NCI-H2227 treated with DMSO at 0.1 percent for 48 hours (cell line): Measurements from ENCODE around the gene LEFTY2.
A peak's percentile ranks its signal among the peaks of the same experiment; 100 is the strongest.
"Not testable (repeated sequence)": the region's sequence is repeated elsewhere in the genome, so short reads cannot be mapped to it uniquely, and the experiment has no call there.

Experiments
- DNase-seq: peaks from one replicate; lab custom pipeline; 2025; lab: John Stamatoyannopoulos, UW

Gene LEFTY2

DNA sequence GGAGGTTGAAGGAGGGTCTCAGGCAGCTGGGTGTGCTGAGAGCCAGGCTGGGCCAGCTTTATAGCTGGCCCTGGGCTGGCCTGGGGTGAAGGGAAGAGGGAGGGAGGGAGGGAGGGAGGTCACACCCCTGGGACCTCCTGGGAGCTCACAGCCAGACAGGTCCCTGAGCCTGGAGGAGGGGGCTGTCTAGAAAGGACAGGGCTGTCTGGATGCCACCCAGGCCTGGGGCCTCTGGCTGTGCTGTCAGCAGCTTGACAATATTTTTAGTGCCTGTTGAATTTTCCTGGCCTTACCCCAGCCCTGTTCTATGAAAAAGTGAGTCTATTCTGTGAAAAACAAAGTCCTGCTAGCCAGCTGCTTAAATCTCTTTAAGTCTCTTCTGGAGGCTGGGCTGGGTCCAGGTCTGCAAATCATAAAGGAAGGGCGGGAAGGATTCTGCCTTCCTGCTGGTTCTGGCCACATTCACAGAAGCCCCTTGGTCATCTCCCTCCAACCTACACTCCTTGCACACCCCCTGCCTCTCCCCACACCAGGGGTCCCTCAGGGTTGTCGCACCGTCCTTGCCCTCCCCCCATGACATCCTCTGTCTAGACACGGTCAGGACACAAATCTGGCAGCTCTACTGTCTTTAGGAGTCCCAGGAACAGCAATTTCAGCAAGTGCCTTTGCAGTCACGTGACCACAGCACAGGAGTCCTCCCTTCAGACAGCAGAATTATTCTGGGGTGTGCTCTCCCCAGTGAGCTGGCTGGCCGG is at the start of gene LEFTY2:
LEFTY2 (minus strand) TSS at position 34 of the 755 bp plus-strand sequence. CDS start 80 bp downstream, outside the sequence.
- DNase-seq: no peak

- DNase-seq: peak; percentile 32
These were observed 46.7 kb upstream of the LEFTY2 start for GRCh38 chr1:225987491-225988316.

- DNase-seq: no peak
These were observed 40.7 kb upstream of the LEFTY2 start for GRCh38 chr1:225981714-225982113.

DNA sequence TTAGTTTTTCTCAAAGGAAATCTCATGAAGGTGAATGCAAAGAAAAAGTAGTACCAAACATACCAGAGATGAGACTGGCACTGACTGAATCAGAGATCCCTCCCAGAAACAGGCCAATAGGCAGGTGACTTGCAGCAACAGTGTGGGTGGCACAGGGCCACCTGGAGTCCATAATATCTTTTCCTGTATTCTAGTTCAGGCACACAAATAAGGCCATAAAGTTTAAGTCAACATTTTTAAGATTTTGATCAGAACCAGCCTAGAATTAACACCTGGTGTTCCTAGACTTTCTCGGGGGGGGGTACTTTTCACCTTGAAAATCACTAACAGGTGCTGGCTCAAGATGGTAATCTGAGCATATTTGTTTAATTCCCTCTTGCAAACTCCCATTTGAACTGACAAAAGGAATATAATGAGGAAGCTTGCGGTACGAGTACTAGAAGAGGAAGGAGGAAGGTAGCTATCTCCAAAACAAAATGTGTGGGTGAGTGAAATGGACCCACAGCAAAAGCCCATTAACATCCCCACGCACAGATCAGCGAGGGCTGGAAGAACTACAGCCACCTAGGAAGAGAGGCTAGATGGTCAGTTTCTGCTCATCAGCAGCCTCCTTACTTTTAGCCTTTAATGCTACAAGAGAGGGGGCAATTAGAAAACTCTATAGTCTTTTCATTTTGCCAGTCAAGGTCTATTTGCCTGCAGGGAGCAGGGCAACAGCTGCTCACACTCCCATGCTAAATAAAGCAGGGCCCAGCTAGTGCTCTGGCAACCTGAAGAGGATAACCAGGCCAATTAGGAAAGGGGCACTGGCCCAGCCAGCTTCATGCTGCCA is 39.2 kb upstream of the LEFTY2 start:
- peak; percentile 12 for DNase-seq

- DNase-seq: no peak
These were observed 38.4 kb upstream of the LEFTY2 start for GRCh38 chr1:225979421-225979820.

- no peak for DNase-seq
These were observed 37.1 kb upstream of the LEFTY2 start for GRCh38 chr1:225977937-225978748.

- not testable (repeated sequence) for DNase-seq
These were observed 34.1 kb upstream of the LEFTY2 start for GRCh38 chr1:225975146-225975545.

DNA sequence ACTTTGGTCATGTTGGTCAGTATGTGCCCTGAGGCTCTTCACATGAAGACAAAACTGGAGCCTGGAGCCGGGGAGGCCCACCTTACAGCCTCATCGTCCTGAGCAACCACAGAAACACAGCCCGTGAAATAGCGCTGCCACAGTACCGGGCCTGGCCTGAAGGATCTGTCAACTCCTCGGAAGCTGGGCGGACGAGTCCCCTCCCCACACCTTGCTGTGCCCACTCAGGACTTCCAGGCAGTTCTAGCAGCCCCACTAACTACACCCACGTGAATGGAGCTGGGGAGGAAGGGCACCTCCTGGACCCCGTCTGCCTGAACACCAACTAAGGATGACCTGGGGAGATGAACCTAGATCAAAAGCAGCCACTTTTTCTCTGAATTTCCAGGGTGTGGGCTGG is 33.4 kb upstream of the LEFTY2 start:
- no peak for DNase-seq

- DNase-seq: peak; percentile 63
These were observed 32.1 kb upstream of the LEFTY2 start for GRCh38 chr1:225973158-225973557.

DNA sequence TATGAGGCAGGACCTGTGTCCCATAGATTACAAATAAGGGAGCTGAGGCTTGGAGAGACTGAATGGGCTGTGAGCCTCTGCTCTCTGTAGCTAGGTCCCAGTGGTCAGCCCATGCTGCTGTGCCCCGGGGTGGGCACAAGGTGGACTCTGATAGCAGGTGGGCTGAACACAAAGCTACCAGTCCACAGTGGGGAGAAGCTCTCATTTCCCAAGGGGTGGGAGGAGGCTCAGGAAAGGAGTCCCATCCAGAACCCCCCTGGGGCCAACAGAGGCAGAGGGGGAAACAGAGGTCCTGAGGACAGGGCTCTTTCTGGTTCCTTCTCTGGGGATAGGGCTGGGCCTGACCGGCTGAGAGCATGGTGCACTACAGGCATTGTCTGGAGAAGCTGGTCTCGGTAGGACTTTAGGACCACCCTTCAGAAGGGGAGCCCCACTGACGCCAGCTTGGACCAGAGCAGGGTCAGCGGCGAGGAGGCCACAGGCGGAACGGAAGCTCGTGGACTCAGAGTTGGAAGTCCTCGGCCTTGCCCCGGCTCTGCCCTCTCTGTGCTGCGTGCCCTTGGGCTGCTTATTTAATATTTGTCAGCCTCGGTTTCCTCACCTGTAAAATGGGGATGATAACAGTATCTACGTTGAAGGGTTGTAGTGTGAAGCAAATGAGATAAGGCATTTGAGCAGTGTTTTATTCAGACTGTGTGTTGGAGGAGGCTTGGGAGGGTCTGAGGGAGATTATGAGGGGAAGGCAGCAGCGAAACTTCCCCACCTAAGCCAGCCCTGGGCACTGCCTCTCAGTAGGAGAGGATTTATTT is 31.5 kb upstream of the LEFTY2 start:
- no peak for DNase-seq

- not testable (repeated sequence) for DNase-seq
These were observed 29.7 kb upstream of the LEFTY2 start for GRCh38 chr1:225970592-225971157.

- DNase-seq: not testable (repeated sequence)
These were observed 28.7 kb upstream of the LEFTY2 start for GRCh38 chr1:225969751-225970150.

DNA sequence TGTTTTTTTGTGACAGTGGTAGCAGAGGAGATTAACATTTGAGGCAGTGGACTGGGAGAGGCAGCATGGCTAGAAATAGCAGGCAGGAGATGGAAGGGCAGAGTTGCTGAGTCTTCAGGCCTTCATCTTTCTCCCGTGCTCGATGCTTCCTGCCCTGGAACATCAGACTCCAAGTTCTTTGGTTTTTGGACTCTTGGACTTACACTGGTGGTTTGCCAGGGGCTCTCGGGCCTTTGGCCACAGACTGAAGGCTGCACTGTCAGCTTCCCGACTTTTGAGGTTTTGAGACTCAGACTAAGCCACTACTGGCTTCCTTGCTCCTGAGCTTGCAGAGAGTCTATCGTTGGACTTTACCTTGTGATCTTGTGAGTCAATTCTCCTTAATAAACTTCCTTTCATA is 24.2 kb upstream of the LEFTY2 start:
- no peak for DNase-seq

GRCh38 chr1:225963735-225964530 is 22.9 kb upstream of the LEFTY2 start:
- no peak for DNase-seq

DNA sequence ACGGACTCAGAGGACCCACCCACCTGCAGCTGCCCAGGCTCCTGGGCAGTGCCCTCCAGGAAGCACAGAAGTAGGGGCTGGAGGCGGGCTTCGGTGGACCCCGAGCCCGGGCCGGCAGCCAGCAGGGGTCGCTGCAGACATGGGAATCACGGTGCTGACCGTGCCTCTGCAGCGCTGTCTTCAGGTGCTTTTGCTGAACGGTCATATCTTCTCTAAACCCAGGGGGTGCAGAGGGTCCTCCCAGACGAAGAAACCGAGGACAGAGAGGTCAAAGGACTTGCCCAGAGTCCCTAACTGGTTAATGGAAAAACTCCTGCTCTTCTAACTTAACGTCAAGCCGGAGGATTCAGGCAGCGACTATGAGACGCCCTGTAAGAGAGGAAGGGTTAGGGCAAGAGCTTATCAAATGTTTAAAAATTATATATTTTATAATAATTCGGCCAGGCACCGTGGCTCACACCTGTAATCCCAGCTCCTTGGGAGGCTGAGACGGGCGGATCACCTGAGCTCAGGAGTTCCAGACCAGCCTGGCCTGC is 21.5 kb upstream of the LEFTY2 start:
- peak; percentile 52 for DNase-seq

DNA sequence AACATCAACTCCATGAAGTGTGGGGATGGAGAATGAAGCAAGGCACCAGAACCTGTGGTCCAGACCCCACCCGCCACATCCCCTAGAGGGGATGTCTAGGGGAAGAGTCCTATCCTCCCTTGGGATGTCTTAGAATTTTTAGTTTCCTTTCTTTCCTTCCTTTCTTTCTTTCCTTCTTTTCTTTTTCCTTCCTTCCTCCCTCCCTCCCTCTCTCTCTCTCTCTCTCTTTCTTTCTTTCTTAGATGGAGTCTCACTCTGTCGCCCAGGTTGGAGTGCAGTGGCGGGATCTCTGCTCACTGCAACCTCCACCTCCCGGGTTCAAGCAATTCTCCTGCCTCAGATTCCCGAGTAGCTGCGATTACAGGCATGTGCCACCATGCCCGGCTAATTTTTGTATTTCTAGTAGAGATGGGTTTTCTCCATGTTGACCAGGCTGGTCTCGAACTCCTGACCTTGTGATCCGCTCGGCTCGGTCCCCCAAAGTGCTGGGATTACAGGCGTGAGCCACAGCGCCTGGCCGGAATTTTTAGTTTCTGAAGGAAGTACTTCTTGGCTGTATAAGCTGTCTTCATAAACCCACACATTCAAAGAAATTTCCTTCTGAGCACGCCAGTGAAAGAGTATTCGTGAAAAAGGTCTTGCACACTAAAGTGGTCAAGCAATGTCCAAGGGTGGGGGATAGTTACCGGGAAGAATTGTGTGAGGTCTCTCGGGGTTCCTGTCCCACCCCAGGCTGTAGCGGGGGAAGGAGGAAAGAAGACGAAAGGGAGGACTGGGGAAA is 20.8 kb upstream of the LEFTY2 start:
- no peak for DNase-seq

DNA sequence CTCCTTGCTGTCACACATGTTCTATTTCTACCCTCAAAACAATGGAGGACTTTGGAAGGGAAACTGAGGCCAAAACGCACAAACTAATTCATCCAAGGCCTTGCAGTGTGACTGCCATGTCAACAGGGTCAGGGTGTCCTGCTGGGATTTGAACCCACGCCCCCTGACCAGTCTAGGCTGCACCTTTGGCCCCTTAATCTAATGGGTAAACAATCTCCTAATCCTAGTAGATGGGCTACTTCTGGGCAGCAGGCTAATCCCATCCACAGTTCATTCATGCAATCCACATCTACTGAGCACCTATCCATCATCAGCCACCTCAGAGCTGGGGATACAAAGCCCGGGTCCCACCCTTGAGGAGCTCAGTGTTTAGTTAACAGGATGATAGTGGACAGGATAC is 17.0 kb upstream of the LEFTY2 start:
- no peak for DNase-seq

GRCh38 chr1:225954753-225955152 is 13.7 kb upstream of the LEFTY2 start:
- DNase-seq: no peak
